Subcutaneous abdominal adipose tissue (tissue), 5 donors: ENCODE data around the gene ICE1.
"Not testable (repeated sequence)": the region's sequence is repeated elsewhere in the genome, so short reads cannot be mapped to it uniquely, and the experiment has no call there.

Experiments
- H3K27ac ChIP-seq: one replicate; pipeline ENCODE4 v1.7.0; 2013; ENCODE audit warnings: low read depth, mild to moderate bottlenecking, inconsistent platforms, low read length, moderate library complexity
- H3K27me3 ChIP-seq, 5 donors: one replicate each; pipeline ENCODE4 v1.7.0; 2013; ENCODE audit warnings: low read length in 5 of 5, inconsistent platforms in 1 of 5; ENCODE audit not compliant: control insufficient read depth in 5 of 5, insufficient read depth in 4 of 5
- H3K36me3 ChIP-seq, 5 donors: one replicate each; pipeline ENCODE4 v1.7.0; 2013; ENCODE audit warnings: low read length in 5 of 5; ENCODE audit not compliant: control insufficient read depth in 5 of 5, insufficient read depth in 5 of 5
- H3K4me1 ChIP-seq, 5 donors: one replicate each; pipeline ENCODE4 v1.7.0; 2013; ENCODE audit warnings: low read length in 5 of 5, mild to moderate bottlenecking in 3 of 5, moderate library complexity in 1 of 5; ENCODE audit not compliant: control insufficient read depth in 5 of 5, insufficient read depth in 5 of 5
- H3K4me3 ChIP-seq, 5 donors: one replicate each; pipeline ENCODE4 v1.7.0; 2013; ENCODE audit warnings: low read length in 5 of 5, low read depth in 1 of 5
- H3K9ac ChIP-seq, 5 donors: one replicate each; pipeline ENCODE4 v1.7.0; 2013; ENCODE audit warnings: low read length in 5 of 5, mild to moderate bottlenecking in 4 of 5, moderate library complexity in 3 of 5
- H3K9me3 ChIP-seq, 5 donors: one replicate each; pipeline ENCODE4 v1.7.0; 2013; ENCODE audit warnings: low read length in 5 of 5; ENCODE audit not compliant: control insufficient read depth in 5 of 5
- donor health status: healthy.
- donor health status: healthy.
- donor health status: healthy.
- donor health status: healthy.
- donor health status: healthy.

The ICE1 gene

DNA sequence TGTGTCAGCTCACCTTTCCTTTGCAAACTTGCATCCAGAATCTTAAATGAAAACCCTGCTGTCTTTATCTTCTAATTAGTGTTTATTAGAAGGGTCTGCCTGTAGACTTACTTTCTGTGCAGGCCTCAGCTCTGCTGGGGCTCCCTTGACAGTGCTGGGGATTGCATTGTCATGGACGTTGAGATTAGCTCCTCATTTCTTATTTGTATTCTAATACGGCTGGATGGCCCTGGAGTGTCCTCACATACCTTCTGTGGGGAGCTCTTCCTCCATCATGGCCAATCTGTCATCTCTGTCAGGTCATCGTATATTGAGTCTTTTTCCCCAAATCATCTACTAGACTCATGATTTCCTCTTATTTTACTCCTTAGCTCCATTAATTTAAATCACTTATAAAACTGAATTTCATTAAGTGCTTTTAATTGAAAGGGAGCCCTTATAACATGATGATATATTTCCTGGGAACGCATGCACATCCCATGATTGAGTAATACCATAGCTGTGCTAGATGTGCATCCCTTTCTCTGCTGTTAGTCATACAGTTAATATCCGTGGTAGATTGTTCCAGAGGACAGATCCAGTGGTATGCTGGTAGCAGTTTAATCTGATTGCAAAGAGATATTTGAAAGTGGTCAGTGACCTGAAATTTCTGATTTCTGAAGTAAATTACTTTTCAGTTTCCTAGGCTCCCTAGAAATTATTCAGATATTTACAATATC is 61.6 kb downstream of the ICE1 start:
- peaks cover 17 to 48% (median 29%) of the 10 kb centered on the region in 5 donors for H3K36me3 ChIP-seq
- H3K27ac ChIP-seq, result no peak overlapping the region
- no peak overlapping the region for H3K9ac ChIP-seq

DNA sequence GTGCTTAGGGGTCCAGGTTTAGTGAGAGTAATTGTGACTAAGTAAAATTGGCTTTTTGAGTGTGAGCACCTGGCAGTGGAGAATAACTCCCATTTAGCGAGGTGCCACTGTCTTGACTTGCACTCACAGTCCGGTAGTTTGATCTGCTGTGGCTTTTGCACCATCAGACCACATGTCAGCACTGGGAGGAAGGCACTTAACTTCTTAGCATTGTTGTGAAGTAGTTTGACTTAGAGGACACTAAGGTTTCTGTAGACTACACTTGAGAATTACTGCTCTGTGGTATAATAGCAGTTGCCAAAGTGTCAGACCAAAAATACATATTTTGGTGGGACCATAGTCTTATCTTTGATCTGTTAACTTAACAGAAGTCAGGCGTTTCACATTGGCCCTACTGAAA is 63.6 kb downstream of the ICE1 start:
- H3K27me3 ChIP-seq, result no peaks in the 10 kb centered on the region
- no peak overlapping the region for H3K9ac ChIP-seq
- no peaks in the 10 kb centered on the region for H3K9me3 ChIP-seq
- H3K4me1 ChIP-seq, result no peaks in the 10 kb centered on the region
- peaks cover 21 to 69% (median 42%) of the 10 kb centered on the region in 5 donors for H3K36me3 ChIP-seq
- no peak overlapping the region for H3K27ac ChIP-seq
- H3K4me3 ChIP-seq, result no peak overlapping the region

More for the DNA sequence above, 61.6 kb downstream of the ICE1 start:
- Histone ChIP-seq H3K4me3 (no peak overlapping the region), H3K27me3 (no peaks in the 10 kb centered on the region), H3K9me3 (no peaks in the 10 kb centered on the region), H3K4me1 (no peaks in the 10 kb centered on the region)

DNA sequence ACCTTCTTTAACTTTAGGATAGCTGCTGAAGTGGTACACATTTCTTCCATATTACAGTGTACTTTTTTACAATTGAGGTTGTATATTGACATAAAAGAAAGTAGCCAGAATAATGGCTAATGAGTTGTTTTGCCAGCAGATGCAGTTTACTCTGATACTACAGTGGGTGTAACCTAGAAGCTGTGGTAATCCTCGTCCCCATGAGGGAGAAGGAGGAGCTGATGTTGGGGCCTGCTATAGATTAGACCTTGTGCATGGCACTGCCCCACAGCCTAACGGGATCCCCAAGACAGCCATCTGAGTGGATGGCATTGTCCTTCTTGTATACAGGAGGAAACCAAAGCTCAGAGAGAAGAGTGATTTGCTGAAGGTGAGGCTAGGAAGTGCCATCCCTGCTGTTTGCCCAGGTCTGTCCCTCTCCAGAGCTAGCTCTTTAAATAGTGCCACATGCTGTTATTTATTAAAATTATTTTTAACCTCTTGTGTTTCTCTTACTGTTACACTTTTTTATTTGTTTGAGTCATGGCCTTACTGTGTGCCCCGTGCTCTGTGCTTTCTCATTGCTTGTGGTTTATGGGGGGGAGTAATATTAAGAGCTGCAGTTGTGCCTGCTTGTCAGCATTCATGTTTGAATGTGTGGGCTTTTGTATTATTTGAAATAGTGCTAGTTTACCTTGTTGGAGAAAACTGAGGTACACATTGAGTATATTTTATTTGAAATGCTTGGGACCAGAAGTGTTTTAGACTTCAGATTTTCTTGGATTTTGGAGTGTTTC is 65.3 kb downstream of the ICE1 start:
- Histone ChIP-seq H3K4me3 (no peak overlapping the region), H3K9ac (peak overlapping the region in 1 of 5 donors; percentile 13), H3K36me3 (peaks cover 14 to 56% (median 36%) of the 10 kb centered on the region in 5 donors), H3K27me3 (no peaks in the 10 kb centered on the region), H3K9me3 (no peaks in the 10 kb centered on the region), H3K4me1 (peaks cover 0 to 5% (median 3%) of the 10 kb centered on the region in 5 donors), H3K27ac (no peak overlapping the region)

DNA sequence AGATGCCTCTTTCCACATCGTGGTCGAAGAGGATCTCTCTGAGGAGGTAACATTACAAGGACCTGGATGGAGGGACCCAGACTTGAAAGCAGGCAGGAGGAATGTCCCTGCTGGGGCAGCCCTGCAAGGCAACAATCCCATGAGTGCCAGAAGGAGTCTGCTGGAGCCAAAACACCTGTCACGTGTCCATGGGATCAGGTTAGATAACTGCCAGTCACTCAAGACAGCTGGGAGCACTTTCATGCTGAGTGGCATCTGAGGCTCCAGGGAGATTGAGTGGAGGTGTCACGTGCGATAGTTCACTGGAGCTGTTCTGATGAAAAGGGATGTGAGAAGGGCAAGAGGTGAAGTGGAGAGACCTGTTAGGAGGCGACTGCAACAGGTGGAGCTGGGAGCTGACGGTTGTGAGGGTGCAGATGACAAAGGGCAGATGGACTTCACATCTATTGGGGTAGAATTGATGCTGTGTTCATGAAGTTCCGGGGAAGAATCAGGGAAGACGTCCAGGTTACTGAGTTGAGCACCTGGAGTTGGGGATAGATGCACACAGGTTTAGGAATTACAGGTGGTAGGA is 68.4 kb downstream of the ICE1 start:
- Histone ChIP-seq H3K9me3 (no peaks in the 10 kb centered on the region), H3K27me3 (no peaks in the 10 kb centered on the region), H3K4me3 (no peak overlapping the region), H3K36me3 (peaks cover 12 to 47% (median 31%) of the 10 kb centered on the region in 5 donors), H3K27ac (no peak overlapping the region), H3K4me1 (peaks cover 0 to 16% (median 14%) of the 10 kb centered on the region in 5 donors), H3K9ac (no peak overlapping the region)

DNA sequence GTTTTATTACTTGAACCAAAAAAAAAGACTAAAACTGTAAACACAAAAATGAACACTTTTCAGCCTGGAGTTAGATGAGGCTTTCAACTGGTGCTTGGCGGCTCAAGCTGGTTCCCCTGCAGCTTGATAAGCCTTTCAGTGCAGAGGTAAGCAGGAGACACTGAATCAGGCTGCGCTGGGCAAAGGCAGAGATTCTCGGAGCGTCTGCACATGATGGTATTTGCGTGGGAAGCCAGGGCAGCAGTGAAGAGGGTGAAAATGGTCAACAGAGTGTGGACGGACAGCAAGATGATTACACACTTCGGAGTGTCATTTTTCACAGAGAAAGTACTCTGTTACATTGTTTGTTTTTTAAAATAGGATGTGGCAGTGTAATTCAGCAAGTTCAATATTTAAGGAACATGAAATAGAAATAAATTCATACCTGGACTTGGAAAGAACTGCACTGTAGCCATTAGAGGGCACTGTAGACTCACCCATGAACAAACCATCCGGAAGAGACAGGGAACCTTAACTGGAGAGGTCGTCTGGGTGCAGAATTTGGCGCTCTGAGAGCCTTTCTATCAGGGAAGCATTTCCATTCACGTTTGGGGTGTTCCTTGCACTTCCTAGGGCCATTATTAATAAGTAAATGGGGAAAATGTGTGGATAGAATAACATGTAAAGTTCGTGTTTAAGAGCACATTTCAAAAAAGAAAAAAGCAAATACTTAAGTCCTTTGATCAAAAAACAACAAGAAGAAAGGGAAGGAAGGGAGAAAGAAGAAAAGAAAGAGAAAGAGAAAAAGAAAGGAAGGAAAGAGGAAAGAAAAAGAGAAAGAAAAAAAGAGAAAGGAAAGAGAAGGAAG is 69.8 kb downstream of the ICE1 start:
- no peak overlapping the region for H3K27ac ChIP-seq
- H3K27me3 ChIP-seq, result no peaks in the 10 kb centered on the region
- no peak overlapping the region for H3K4me3 ChIP-seq
- peaks cover 0 to 26% (median 15%) of the 10 kb centered on the region in 5 donors for H3K4me1 ChIP-seq
- H3K9ac ChIP-seq, result no peak overlapping the region
- peaks cover 8 to 33% (median 22%) of the 10 kb centered on the region in 5 donors for H3K36me3 ChIP-seq
- H3K9me3 ChIP-seq, result no peaks in the 10 kb centered on the region

DNA sequence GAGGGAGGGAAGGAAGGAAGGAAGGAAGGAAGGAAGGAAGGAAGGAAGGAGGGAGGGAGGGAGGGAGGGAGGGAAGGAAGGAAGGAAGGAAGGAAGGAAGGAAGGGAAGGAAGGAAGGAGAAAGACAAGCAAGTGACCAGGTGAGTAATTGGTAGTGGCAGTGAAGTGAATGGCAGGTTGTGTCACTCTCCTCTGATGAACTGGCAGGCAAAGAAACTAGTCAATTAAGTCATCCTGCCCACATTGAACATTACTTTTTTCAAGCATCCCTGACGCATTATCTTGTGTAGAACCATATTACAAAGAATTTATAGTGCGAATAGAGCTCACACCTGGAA is 70.4 kb downstream of the ICE1 start:
- H3K36me3 ChIP-seq, result peaks cover 5 to 27% (median 16%) of the 10 kb centered on the region in 5 donors
- H3K9ac ChIP-seq, H3K4me3 ChIP-seq, H3K27ac ChIP-seq, H3K9me3 ChIP-seq, H3K27me3 ChIP-seq: not testable (repeated sequence)
- peaks cover 0 to 29% (median 20%) of the 10 kb centered on the region in 5 donors for H3K4me1 ChIP-seq

DNA sequence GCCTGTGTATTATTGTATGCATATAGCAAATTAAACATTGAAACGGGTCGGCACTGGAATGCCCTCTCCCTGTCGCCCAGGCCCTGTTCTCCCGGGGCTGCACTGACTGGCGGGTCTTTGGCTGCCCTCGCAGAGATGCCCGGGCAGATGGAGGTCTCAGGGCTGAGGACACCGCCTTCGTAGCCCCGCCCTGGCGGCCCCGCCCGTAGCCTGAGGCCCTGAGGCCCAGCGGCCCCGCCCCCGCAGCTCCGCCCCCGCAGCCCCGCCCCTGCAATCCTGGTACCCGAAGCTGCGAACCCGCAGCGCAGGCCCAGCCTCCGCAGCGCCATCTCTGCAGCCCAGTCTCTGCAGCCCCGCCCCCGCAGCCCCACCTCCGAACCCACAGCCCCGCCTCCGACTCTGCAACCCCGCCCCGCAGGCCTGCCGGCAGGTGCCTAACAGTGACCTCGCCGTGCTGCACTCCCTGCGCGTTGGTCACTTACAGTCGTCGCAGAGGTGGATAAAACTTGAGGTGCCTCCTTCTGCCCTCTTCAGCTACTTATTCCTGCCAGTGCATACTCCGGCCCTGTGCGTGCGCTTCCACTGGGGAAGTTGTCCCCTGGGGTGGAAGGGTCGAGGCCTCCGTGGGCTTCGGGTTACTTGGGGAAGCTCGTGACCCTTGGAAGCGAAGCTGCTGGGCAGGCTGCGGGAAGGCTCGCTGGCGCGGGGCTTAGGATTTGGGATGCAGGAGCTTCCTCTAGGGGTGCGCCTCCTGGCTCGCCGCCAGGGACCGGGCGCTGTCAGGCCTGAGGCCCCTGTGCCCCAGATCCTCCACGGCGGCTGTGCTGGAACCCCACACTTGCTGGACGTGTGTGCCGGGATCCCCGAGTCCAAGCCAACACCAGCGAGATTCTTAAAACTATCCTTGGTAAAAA is 72.3 kb downstream of the ICE1 start:
- Histone ChIP-seq H3K27me3 (no peaks in the 10 kb centered on the region), H3K4me1 (peaks cover 0 to 29% (median 20%) of the 10 kb centered on the region in 5 donors), H3K9ac (peak overlapping the region in 1 of 5 donors; percentile 25), H3K4me3 (peak overlapping the region in 4 of 5 donors; percentile 27 to 54 (median 40)), H3K27ac (no peak overlapping the region), H3K36me3 (peaks cover 1 to 14% (median 5%) of the 10 kb centered on the region in 5 donors), H3K9me3 (no peaks in the 10 kb centered on the region)

DNA sequence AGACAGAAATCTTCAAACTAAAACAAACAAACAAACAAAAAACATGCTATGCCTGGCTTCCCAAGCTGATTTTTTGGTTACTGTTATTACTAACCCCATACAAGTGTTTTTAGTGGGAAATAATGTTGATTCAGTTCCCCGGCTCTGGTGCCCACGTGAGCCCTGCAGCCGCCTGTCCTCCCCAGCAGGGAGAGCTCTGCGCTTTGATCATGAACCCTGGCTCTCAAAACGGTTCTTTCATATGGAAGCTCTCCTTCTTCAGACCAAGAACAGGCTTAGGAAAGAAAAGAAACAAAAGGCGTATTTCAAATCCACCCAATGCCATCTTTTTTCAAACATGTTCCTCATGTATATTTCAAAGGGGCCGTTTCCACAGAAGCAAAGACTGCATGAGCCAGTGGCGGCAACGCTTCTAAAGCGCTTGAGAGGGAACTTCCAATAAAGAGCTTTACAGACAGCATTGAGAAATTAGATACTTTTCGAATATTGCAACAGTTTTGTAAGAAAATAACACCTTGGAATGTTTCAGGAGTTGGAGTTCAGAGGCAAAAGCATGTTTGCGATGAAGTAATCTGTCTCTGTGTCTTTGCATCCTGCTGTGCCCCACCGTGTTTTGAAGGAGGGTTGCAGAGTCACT is 74.8 kb downstream of the ICE1 start:
- H3K4me1 ChIP-seq, result peaks cover 0 to 29% (median 19%) of the 10 kb centered on the region in 5 donors
- no peaks in the 10 kb centered on the region for H3K9me3 ChIP-seq
- H3K27me3 ChIP-seq, result no peaks in the 10 kb centered on the region
- no peak overlapping the region for H3K4me3 ChIP-seq
- no peak overlapping the region for H3K9ac ChIP-seq
- H3K36me3 ChIP-seq, result no peaks in the 10 kb centered on the region
- H3K27ac ChIP-seq, result no peak overlapping the region
